Activated CD4-positive, alpha-beta T cell treated with anti-CD3 and anti-CD28 coated beads for 48 hours (primary cell): ENCODE results near the gene ABHD12.

ENCODE experiments used
- DNase-seq: peaks from one replicate; pipeline ENCODE4 v3.0.0-alpha.2; 2020

The ABHD12 gene

GRCh38 chr20:25380945-25381614, 9.6 kb downstream of the ABHD12 start:
- DNase-seq, result no peak

DNA sequence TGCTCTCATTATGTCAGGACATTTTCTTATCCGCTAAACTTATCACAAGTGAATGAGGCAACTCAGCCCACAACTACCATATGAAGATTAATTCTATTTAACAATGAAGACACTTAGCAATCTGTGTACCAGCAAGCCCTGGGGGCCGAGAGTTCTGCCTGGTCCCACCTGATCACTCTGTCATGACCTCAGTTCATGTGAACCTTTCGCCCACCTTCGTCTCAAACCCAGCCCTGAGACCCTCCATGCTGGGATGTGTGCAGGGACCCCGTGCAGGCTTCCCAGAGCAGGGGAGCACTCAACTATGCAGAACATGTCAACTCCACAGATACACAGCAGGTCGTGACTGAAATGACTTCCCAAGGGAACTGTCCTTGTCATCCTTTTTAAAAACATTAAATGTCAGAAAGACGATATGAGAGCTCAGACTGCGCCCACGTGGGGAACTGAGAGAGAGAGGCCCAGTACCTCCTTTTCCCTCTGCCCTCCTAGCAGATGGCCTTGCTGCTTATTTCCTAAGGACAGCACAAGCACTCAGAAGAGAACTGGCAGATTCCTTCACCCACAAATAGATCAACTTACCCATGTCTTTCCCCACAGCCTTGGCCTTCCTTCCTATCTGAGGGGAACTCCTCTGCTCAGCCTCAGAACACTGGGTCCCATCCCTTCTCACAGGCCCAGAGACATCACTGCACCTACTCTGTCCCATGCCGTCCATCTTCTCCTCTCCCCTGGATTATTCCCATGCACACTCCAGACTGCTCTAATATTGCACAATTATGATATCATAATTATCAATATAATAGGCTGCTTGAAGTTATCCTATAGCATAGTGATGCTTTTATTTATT, 11.5 kb downstream of the ABHD12 start:
- no peak for DNase-seq

DNA sequence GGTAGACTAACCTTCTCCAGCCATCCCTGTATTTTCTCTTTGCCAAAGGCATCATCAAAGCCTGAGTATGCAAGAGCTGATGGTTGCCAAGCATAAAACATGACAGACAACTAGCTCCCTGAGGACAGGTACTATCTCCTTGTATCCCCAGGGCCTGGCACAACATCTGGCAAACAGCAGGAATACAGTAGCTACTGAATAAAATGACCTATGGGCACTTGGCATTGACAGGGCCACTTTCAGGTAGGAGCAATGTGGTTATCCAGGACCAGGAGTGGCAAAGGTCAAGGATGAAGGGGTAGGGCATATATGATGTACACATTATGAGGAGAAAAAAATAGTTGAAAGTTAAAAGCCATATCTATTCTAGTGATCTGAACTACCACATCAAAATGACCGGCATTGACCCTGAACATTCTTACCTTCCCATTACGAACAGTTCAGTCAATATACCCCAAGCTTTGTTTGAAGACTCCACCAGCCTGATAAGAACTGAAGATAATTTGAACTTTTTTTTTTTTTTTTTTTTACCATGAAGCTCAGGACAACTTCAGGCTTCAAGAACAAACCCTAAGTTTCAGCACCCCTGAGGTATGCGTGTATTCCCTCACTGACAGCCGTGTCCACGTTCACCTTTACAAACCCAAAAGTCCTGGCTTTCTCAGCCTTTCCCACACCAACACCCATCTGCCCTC, 12.3 kb downstream of the ABHD12 start:
- DNase-seq, result no peak

DNA sequence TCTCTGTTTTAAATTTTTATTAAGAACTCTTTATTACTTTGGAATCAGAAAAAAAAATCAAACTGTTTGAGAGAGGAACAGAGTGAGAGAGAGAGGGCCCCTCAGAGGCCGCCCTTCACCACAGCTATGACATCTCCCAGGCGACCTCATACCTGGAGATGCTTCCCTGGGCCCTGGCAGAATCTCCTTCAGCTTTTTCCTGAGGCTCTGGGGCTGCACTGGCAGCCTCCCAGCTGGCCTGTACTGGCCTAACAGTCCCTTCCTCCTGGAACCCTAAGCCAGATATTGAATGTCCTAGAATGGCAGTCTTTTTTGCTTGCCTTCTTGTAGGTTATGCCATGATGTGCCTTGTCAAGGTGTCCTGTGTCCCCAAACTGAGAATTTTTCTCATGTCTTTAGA, 13.7 kb downstream of the ABHD12 start:
- no peak for DNase-seq

- DNase-seq, result no peak
Observed at GRCh38 chr20:25376236-25376635, 14.4 kb downstream of the ABHD12 start.

DNA sequence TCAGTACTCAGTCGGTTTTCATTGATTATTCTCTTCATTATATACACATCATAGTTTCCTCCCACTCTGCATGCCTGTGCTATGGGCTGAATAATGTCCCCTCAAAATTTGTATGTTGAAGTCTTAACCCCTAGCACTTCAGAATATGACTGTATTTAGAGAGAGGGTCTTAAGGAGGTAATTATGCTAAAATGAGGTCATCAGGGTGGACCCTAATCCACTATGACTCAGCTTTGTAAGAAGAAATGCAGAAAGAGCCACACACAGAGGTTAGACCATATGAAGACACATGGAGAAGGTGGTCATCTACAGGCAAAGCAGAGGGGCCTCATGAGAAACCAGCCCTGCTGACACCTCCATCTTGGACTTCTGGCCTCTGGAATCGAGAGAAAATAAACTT, 15.8 kb downstream of the ABHD12 start:
- DNase-seq, result no peak

DNA sequence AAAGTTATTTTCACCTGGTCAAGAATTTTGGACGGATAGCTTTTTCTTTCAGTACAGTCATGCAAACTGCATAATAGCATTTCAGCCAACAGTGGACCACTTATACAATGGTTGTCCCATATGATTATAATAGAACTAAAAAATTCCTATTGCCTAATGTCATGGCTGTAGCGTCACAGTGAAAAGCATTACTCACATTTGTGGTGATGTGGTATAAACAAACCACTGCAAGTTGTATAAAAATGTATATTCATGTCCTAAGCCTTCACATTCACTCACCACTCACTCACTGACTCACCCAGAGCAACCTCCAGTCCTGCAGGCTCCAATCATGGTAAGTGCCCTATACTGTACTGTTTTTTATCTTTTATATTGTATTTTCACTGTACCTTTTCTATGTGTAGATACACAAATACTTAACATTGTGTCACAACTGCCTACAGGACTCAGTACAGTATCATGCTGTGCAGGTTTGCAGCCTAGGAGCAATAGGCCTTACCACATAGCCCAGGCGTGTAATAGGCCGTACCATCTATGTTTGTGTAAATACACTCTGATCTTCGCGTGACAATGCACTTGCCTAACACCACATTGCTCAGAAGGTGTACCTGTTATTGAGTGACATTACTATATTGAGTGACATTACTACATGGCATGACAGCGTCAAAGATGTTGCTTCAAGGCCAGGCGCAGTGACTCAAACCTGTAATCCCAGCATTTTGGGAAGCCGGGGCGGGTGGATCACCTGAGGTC, 17.9 kb downstream of the ABHD12 start:
- DNase-seq, result peak; percentile 27

DNA sequence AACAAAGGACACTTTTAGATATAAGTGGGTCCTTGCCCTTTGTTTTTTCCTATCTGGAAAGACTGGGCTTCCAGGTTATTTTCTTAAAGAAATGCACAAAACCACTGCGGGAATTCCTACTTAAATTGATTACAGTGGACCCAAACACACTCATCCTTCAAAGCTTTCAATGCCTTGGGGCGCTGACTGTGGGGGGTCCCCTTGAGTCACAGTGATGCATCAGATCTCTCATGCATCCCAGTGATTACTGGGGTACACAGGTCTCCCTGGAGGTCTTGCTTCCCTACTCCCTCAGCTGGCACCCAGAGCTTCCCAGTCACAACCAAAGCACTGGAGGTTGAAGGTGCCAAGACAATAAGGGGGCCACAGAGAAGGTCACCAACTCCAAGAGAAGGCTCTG, 20.7 kb downstream of the ABHD12 start:
- no peak for DNase-seq

- DNase-seq, result no peak
Observed at GRCh38 chr20:25369529-25369928, 21.1 kb downstream of the ABHD12 start.

GRCh38 chr20:25368976-25369375, 21.7 kb downstream of the ABHD12 start:
- no peak for DNase-seq

GRCh38 chr20:25368526-25368925, 22.1 kb downstream of the ABHD12 start:
- no peak for DNase-seq

DNA sequence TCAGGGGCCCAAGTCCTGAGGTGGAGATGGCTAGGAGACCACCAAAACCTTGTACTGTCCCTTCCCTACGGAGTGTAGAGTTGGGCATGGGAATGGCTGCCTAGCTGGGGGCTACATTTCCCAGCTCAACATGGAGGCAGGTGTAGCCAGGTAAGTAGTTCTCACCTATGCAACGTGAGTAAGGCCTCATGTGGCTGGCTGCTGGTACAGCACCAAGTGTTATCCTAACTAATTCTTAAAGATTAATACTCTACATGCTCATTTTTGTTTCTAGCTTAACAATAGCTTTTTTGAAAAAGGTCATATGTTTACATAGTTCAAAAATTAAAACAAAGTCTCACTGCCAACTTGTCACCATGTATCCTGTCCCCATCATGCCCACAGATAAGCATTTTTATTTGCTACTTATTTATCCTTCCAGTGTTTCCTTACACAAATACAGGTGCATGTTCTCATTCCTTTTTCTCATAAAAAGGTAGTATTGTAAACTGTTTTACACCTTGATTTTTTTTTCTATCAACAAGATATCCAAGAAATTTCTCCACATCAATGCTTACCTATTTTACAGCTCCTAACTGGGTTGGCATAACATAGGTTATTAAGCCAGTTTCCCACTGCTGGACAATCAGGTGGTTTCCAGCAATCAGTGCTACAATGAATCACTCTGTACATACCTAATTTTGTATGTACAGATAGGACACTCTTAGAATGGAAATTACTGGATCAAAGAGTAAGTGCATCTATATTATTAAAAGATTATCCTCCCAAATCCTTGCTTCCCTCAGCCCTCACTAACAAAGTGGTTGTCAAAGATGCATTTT, 25.5 kb downstream of the ABHD12 start:
- no peak for DNase-seq

GRCh38 chr20:25364180-25364788, 26.4 kb downstream of the ABHD12 start:
- no peak for DNase-seq

- no peak for DNase-seq
Observed at GRCh38 chr20:25361287-25361683, 29.4 kb downstream of the ABHD12 start.

DNA sequence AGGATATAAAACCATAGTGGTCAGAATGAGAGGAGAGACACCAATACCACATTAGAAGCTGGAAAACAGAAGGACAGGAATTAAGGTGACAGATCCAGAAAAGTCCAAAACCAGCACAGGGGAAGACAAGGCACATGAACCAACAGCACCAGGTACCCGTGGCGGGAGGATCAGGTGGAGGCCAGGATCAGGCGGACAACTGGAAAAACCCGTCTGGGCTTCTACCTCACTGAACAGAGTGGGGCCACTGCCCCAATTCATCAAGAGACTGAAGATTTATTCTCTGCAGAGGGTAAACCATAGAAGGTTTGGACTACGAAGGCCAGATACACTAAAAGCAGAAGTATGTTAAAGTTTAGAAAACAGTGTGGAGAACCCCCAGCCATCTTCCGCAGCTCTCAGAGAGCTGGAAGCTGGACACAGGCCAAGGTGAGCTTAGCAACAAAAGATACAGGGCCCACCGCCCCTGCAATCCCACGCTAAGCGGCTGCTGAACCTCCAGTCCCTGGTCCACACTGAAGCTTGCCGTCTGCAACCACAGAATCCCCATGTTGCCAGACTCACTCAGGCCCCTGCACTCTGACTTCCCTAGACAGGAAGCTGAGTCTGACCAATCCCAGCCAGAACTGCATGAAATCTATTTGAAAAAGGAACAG, 29.9 kb downstream of the ABHD12 start:
- no peak for DNase-seq

DNA sequence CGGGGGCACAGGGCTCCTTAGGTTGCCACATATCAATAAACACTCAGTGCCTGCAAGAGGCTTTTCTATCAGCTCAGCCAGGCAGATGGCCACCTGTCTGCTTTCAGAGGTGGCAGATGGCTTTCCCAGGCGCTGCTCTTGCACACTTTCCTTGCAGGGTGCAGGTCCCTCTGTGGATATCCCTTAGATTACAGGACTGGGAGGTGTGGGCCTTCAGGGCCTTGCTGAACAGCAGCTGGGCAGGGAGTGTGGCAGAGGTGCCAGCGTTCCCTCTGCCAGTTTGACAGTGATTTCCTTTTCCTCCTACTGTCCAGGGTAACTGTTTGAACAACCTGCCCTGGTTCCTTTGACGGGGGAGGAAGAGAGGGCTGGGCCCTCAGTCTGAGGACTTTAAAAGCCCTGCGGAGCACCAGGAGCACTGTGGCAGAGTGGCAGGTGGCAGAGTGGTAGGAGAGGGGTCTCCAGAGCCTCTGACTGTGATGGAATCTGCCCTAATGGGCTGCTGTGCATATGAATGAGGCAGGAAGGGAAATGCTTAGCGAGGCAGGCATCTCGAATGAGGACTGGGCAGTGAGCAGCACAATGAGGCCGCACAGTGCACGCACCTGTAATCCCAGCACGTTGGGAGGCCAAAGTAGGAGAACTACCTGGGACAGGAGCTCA, 34.2 kb downstream of the ABHD12 start:
- DNase-seq, result no peak

GRCh38 chr20:25355866-25356265, 34.8 kb downstream of the ABHD12 start:
- DNase-seq, result no peak

GRCh38 chr20:25355011-25355595, 35.5 kb downstream of the ABHD12 start:
- DNase-seq, result no peak

GRCh38 chr20:25353747-25354705, 36.6 kb downstream of the ABHD12 start:
- DNase-seq, result no peak
